ENCODE data around the gene ARHGAP15. TPM values are rescaled to one million over a fixed set of nuclear protein-coding genes. Genes with fewer than 3 reads are reported as not detected.

The ARHGAP15 gene
- total and polyA plus RNA-seq, 2 experiments from 2014 or later: 0.26 TPM; not detected in 1

DNA sequence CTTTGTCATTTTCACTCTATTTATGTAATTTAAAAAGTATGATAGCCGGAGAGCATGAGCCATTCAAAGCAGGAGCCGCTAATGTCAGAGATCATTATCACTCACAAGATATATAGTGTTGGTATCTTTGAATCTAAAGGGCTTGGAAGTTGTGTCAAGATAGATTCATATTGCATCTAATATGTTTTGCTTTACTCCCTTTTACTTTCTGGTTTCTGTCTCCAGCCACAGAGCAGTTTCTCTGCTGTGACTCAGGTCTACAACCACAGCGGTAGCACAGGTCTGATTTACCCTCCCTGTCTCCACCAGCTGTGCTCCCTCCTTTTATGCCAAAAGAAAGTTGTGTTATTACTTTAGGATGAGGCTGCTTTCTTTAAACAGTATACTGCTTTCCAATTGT is 424.0 kb downstream of the ARHGAP15 start:
- Mint-ChIP-seq H3K27me3 (ENCODE audit: insufficient read depth, low read depth, poor library complexity) (no peaks in the 10 kb centered on the region), H3K4me1 (no peaks in the 10 kb centered on the region), H3K4me3 (no peak overlapping the region), H3K27ac (no peak overlapping the region), H3K9me3 (peaks cover 5% of the 10 kb centered on the region; the same call in 2 of the 3 replicates), H3K36me3 (ENCODE audit: low read depth) (no peaks in the 10 kb centered on the region)
- Histone ChIP-seq H3K79me2 (replicated peaks; ENCODE audit: insufficient read depth) (no peaks in the 10 kb centered on the region), H3K27ac (ENCODE audit: low read depth) (no peak overlapping the region), H3F3A (replicated peaks; ENCODE audit: low read depth) (no peaks in the 10 kb centered on the region), H3K4me2 (no peak overlapping the region), H2AFZ (no peak overlapping the region), H3K36me3 (ENCODE audit: insufficient read depth) (no peaks in the 10 kb centered on the region), H3K27me3 (ENCODE audit: insufficient read depth) (no peaks in the 10 kb centered on the region), H3K4me1 (ENCODE audit: insufficient read depth) (no peaks in the 10 kb centered on the region), H4K20me1 (replicated peaks; ENCODE audit: insufficient read depth) (no peaks in the 10 kb centered on the region), H3K4me3 (no peak overlapping the region), H3K9me2 (ENCODE audit: insufficient read depth) (no peaks in the 10 kb centered on the region)
- ATAC-seq (no peak), DNase-seq (ENCODE audit: low spot score) (no peak)
- no peak for TF ChIP-seq EZH2phosphoT487 (IDR thresholded peaks at IDR 0.05; ENCODE audit: unreplicated experiment)
- no peak for TF ChIP-seq CREB1 (CRISPR knock-in tag; IDR thresholded peaks at IDR 0.05; ENCODE audit: low read depth)
- TF ChIP-seq ZNF331 (CRISPR knock-in tag; IDR thresholded peaks at IDR 0.05; ENCODE audit: low read depth): no peak
- TF ChIP-seq ETS1 (IDR thresholded peaks at IDR 0.05): no peak
- TF ChIP-seq, protein P1, sequence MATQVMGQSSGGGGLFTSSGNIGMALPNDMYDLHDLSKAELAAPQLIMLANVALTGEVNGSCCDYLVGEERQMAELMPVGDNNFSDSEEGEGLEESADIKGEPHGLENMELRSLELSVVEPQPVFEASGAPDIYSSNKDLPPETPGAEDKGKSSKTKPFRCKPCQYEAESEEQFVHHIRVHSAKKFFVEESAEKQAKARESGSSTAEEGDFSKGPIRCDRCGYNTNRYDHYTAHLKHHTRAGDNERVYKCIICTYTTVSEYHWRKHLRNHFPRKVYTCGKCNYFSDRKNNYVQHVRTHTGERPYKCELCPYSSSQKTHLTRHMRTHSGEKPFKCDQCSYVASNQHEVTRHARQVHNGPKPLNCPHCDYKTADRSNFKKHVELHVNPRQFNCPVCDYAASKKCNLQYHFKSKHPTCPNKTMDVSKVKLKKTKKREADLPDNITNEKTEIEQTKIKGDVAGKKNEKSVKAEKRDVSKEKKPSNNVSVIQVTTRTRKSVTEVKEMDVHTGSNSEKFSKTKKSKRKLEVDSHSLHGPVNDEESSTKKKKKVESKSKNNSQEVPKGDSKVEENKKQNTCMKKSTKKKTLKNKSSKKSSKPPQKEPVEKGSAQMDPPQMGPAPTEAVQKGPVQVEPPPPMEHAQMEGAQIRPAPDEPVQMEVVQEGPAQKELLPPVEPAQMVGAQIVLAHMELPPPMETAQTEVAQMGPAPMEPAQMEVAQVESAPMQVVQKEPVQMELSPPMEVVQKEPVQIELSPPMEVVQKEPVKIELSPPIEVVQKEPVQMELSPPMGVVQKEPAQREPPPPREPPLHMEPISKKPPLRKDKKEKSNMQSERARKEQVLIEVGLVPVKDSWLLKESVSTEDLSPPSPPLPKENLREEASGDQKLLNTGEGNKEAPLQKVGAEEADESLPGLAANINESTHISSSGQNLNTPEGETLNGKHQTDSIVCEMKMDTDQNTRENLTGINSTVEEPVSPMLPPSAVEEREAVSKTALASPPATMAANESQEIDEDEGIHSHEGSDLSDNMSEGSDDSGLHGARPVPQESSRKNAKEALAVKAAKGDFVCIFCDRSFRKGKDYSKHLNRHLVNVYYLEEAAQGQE (IDR thresholded peaks at IDR 0.05; ENCODE audit: unreplicated experiment): no peak
- TF ChIP-seq JUNB (IDR thresholded peaks at IDR 0.05; ENCODE audit: unreplicated experiment): no peak
- no peak for TF ChIP-seq POLR2AphosphoS5 (IDR thresholded peaks at IDR 0.05; ENCODE audit: low read depth)
- TF ChIP-seq, protein P2, sequence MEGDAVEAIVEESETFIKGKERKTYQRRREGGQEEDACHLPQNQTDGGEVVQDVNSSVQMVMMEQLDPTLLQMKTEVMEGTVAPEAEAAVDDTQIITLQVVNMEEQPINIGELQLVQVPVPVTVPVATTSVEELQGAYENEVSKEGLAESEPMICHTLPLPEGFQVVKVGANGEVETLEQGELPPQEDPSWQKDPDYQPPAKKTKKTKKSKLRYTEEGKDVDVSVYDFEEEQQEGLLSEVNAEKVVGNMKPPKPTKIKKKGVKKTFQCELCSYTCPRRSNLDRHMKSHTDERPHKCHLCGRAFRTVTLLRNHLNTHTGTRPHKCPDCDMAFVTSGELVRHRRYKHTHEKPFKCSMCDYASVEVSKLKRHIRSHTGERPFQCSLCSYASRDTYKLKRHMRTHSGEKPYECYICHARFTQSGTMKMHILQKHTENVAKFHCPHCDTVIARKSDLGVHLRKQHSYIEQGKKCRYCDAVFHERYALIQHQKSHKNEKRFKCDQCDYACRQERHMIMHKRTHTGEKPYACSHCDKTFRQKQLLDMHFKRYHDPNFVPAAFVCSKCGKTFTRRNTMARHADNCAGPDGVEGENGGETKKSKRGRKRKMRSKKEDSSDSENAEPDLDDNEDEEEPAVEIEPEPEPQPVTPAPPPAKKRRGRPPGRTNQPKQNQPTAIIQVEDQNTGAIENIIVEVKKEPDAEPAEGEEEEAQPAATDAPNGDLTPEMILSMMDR (conservative IDR thresholded peaks at IDR 0.05; ENCODE audit: low read depth in 2 of 2): no peak
- no peak for TF ChIP-seq STAT1 (IDR thresholded peaks at IDR 0.05; ENCODE audit: unreplicated experiment)
- no peak for TF ChIP-seq ZNF114 (CRISPR knock-in tag; IDR thresholded peaks at IDR 0.05)
- no peak for TF ChIP-seq EZH2 (IDR thresholded peaks at IDR 0.05; ENCODE audit: low read depth, unreplicated experiment)
- TF ChIP-seq NANOG (IDR thresholded peaks at IDR 0.05; ENCODE audit: borderline replicate concordance): no peak
- TF ChIP-seq, protein P3, sequence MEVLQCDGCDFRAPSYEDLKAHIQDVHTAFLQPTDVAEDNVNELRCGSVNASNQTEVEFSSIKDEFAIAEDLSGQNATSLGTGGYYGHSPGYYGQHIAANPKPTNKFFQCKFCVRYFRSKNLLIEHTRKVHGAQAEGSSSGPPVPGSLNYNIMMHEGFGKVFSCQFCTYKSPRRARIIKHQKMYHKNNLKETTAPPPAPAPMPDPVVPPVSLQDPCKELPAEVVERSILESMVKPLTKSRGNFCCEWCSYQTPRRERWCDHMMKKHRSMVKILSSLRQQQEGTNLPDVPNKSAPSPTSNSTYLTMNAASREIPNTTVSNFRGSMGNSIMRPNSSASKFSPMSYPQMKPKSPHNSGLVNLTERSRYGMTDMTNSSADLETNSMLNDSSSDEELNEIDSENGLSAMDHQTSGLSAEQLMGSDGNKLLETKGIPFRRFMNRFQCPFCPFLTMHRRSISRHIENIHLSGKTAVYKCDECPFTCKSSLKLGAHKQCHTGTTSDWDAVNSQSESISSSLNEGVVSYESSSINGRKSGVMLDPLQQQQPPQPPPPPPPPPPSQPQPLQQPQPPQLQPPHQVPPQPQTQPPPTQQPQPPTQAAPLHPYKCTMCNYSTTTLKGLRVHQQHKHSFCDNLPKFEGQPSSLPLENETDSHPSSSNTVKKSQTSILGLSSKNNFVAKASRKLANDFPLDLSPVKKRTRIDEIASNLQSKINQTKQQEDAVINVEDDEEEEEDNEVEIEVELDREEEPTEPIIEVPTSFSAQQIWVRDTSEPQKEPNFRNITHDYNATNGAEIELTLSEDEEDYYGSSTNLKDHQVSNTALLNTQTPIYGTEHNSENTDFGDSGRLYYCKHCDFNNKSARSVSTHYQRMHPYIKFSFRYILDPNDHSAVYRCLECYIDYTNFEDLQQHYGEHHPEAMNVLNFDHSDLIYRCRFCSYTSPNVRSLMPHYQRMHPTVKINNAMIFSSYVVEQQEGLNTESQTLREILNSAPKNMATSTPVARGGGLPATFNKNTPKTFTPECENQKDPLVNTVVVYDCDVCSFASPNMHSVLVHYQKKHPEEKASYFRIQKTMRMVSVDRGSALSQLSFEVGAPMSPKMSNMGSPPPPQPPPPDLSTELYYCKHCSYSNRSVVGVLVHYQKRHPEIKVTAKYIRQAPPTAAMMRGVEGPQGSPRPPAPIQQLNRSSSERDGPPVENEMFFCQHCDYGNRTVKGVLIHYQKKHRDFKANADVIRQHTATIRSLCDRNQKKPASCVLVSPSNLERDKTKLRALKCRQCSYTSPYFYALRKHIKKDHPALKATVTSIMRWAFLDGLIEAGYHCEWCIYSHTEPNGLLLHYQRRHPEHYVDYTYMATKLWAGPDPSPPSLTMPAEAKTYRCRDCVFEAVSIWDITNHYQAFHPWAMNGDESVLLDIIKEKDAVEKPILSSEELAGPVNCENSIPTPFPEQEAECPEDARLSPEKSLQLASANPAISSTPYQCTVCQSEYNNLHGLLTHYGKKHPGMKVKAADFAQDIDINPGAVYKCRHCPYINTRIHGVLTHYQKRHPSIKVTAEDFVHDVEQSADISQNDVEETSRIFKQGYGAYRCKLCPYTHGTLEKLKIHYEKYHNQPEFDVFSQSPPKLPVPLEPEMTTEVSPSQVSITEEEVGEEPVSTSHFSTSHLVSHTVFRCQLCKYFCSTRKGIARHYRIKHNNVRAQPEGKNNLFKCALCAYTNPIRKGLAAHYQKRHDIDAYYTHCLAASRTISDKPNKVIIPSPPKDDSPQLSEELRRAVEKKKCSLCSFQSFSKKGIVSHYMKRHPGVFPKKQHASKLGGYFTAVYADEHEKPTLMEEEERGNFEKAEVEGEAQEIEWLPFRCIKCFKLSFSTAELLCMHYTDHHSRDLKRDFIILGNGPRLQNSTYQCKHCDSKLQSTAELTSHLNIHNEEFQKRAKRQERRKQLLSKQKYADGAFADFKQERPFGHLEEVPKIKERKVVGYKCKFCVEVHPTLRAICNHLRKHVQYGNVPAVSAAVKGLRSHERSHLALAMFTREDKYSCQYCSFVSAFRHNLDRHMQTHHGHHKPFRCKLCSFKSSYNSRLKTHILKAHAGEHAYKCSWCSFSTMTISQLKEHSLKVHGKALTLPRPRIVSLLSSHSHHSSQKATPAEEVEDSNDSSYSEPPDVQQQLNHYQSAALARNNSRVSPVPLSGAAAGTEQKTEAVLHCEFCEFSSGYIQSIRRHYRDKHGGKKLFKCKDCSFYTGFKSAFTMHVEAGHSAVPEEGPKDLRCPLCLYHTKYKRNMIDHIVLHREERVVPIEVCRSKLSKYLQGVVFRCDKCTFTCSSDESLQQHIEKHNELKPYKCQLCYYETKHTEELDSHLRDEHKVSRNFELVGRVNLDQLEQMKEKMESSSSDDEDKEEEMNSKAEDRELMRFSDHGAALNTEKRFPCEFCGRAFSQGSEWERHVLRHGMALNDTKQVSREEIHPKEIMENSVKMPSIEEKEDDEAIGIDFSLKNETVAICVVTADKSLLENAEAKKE (CRISPR knock-in tag; IDR thresholded peaks at IDR 0.05): no peak

Data from GM23338 (cell line).